H1 (cell line): ENCODE results near the gene MKNK2. TPM values are rescaled to one million over a fixed set of nuclear protein-coding genes. Genes with fewer than 3 reads are reported as not detected.

ENCODE experiments used
- CTCF ChIA-PET: fragments of 300-600 bp; sonication (Branson Sonifier 250); formaldehyde crosslinking; loops from one replicate; lab custom pipeline; 2021; ENCODE audit not compliant: partially characterized antibody; lab: Charles Lee
- POLR2A ChIA-PET: fragments of 300-600 bp; sonication (Branson Sonifier 250); formaldehyde crosslinking; loops from one replicate; lab custom pipeline; 2021; ENCODE audit warnings: inconsistent platforms; ENCODE audit not compliant: partially characterized antibody; lab: Charles Lee
- DNase-seq, 2 experiments: peaks; one replicate each; pipeline versions ENCODE4 v3.0.0 to v3.0.0-alpha.2; 2010 to 2022; ENCODE audit warnings: low spot score in 2 of 2, low read depth in 1 of 2, mixed read lengths in 1 of 2
- FAIRE-seq: peaks from 2 replicates; lab custom pipeline; 2011; peaks lifted over from hg19 to GRCh38; lab: Jason Lieb, UNC
- H2AFZ ChIP-seq: 2 replicates; pipeline ENCODE4 v1.8.1; 2012; ENCODE audit warnings: low read length, inconsistent platforms
- H2AK5ac ChIP-seq: 2 replicates; pipeline ENCODE4 v1.6.1; 2013; ENCODE audit warnings: low read depth, low read length
- H2BK120ac ChIP-seq: replicated peaks from 2 replicates; pipeline ENCODE3; 2013; ENCODE audit warnings: low read depth, low read length, inconsistent platforms
- H2BK12ac ChIP-seq: 2 replicates; pipeline ENCODE4 v1.6.1; 2013; ENCODE audit warnings: low read depth, low read length
- H2BK15ac ChIP-seq: 2 replicates; pipeline ENCODE4 v1.6.1; 2013; ENCODE audit warnings: low read length
- H2BK20ac ChIP-seq: 2 replicates; pipeline ENCODE4 v1.6.1; 2013; ENCODE audit warnings: low read length
- H2BK5ac ChIP-seq: 2 replicates; pipeline ENCODE4 v1.6.1; 2013; ENCODE audit warnings: low read depth, low read length
- H3K14ac ChIP-seq: 2 replicates; pipeline ENCODE4 v1.6.1; 2013; ENCODE audit warnings: inconsistent platforms; ENCODE audit not compliant: insufficient read length
- H3K18ac ChIP-seq: 2 replicates; pipeline ENCODE4 v1.6.1; 2013; ENCODE audit warnings: low read length; ENCODE audit errors: extremely low read depth
- H3K23ac ChIP-seq: 2 replicates; pipeline ENCODE4 v1.6.1; 2013; ENCODE audit warnings: inconsistent platforms; ENCODE audit not compliant: insufficient read length
- H3K23me2 ChIP-seq: 2 replicates; pipeline ENCODE4 v1.6.1; 2013; ENCODE audit warnings: low read depth, low read length
- H3K27ac ChIP-seq: 2 replicates; pipeline ENCODE4 v1.6.1; 2011; ENCODE audit warnings: low read depth, low read length, inconsistent platforms
- H3K27me3 ChIP-seq, 4 experiments: replicated peaks in 1 of 4; 1 replicate in 1 of 4; 2 replicates in 3 of 4; pipeline versions ENCODE4 v1.6.1 to v1.8.1; 2011 to 2013; ENCODE audit warnings: low read length in 3 of 4, mild to moderate bottlenecking in 3 of 4, inconsistent platforms in 2 of 4, mixed read lengths in 2 of 4, moderate library complexity in 1 of 4; ENCODE audit not compliant: control insufficient read depth in 3 of 4, insufficient read depth in 3 of 4; ENCODE audit errors: extremely low read depth in 1 of 4
- H3K36me3 ChIP-seq, 4 experiments: 2 replicates each; pipeline versions ENCODE4 v1.6.1 to v1.8.1; 2011 to 2013; ENCODE audit warnings: mild to moderate bottlenecking in 4 of 4, low read length in 3 of 4, moderate library complexity in 2 of 4, control low read depth in 1 of 4, inconsistent platforms in 1 of 4; ENCODE audit not compliant: insufficient read depth in 4 of 4, control insufficient read depth in 2 of 4
- H3K4ac ChIP-seq: replicated peaks from 2 replicates; pipeline ENCODE3; 2013; ENCODE audit warnings: low read length, low read depth, mixed read lengths, inconsistent platforms; ENCODE audit not compliant: insufficient read length
- H3K4me1 ChIP-seq, 4 experiments: replicated peaks in 1 of 4; 1 replicate in 1 of 4; 2 replicates in 3 of 4; pipeline versions ENCODE4 v1.6.1 to v1.8.1; 2011 to 2013; ENCODE audit warnings: low read length in 3 of 4, inconsistent platforms in 2 of 4, mixed read lengths in 1 of 4; ENCODE audit not compliant: insufficient read depth in 4 of 4, control insufficient read depth in 3 of 4
- H3K4me2 ChIP-seq, 2 experiments: 2 replicates each; pipeline versions ENCODE4 v1.6.1 to v1.8.1; 2011 to 2013; ENCODE audit warnings: low read depth in 2 of 2, low read length in 2 of 2, control low read depth in 1 of 2, inconsistent platforms in 1 of 2, mild to moderate bottlenecking in 1 of 2; ENCODE audit not compliant: insufficient read depth in 1 of 2
- H3K4me3 ChIP-seq, 4 experiments: fragments of 200-600, 300-600 bp in 1 of 4; sonication (generic), shearing (Covaris generic), sonication (Bioruptor Twin) in 1 of 4; 2 replicates each; pipeline versions ENCODE4 v1.5.1 to v1.8.1; 2011 to 2016; ENCODE audit warnings: low read length in 4 of 4, low read depth in 3 of 4, control low read depth in 2 of 4, inconsistent platforms in 2 of 4, mild to moderate bottlenecking in 2 of 4, mixed read lengths in 1 of 4, moderate library complexity in 1 of 4; ENCODE audit not compliant: insufficient read depth in 2 of 4; ENCODE audit errors: extremely low read depth in 1 of 4
- H3K56ac ChIP-seq: replicated peaks from 2 replicates; pipeline ENCODE3; 2013; ENCODE audit warnings: low read depth, mild to moderate bottlenecking, mixed read lengths, low read length, inconsistent platforms; ENCODE audit not compliant: insufficient read length
- H3K79me1 ChIP-seq: 2 replicates; pipeline ENCODE4 v1.6.1; 2013; ENCODE audit warnings: low read depth, low read length, control low read depth
- H3K79me2 ChIP-seq, 2 experiments: 2 replicates each; pipeline versions ENCODE4 v1.6.1 to v1.8.1; 2012 to 2013; ENCODE audit warnings: low read length in 2 of 2, mild to moderate bottlenecking in 2 of 2, inconsistent platforms in 1 of 2; ENCODE audit not compliant: insufficient read depth in 2 of 2, control insufficient read depth in 1 of 2
- H3K9ac ChIP-seq, 4 experiments: replicated peaks in 1 of 4; 1 replicate in 1 of 4; 2 replicates in 3 of 4; pipeline versions ENCODE4 v1.6.1 to v1.8.1; 2011 to 2013; ENCODE audit warnings: low read depth in 3 of 4, low read length in 3 of 4, control low read depth in 2 of 4, mild to moderate bottlenecking in 2 of 4, moderate library complexity in 2 of 4, inconsistent platforms in 1 of 4; ENCODE audit errors: extremely low read depth in 1 of 4
- H3K9me3 ChIP-seq, 2 experiments: 2 replicates each; pipeline versions ENCODE4 v1.6.1 to v1.8.1; 2012 to 2013; ENCODE audit warnings: mild to moderate bottlenecking in 2 of 2, moderate library complexity in 2 of 2, control low read depth in 1 of 2, inconsistent platforms in 1 of 2, low read depth in 1 of 2, low read length in 1 of 2, mixed read lengths in 1 of 2; ENCODE audit not compliant: insufficient read depth in 2 of 2
- H4K20me1 ChIP-seq, 2 experiments: replicated peaks in 1 of 2; 2 replicates each; pipeline versions ENCODE3 to v1.8.1; 2011 to 2013; ENCODE audit warnings: inconsistent platforms in 2 of 2, low read length in 2 of 2, mild to moderate bottlenecking in 1 of 2; ENCODE audit not compliant: insufficient read depth in 2 of 2, control insufficient read depth in 1 of 2
- H4K5ac ChIP-seq: 2 replicates; pipeline ENCODE4 v1.6.1; 2013; ENCODE audit warnings: low read length, low read depth, mixed read lengths, inconsistent platforms; ENCODE audit not compliant: insufficient read length
- H4K8ac ChIP-seq: 2 replicates; pipeline ENCODE4 v1.8.0; 2013; ENCODE audit warnings: mild to moderate bottlenecking, moderate library complexity, low read length, inconsistent platforms; ENCODE audit not compliant: insufficient read depth; ENCODE audit errors: extremely low read depth
- H4K91ac ChIP-seq: replicated peaks from 2 replicates; pipeline ENCODE3; 2013; ENCODE audit warnings: low read length, mixed read lengths, inconsistent platforms; ENCODE audit not compliant: insufficient read length
- SAP30 ChIP-seq: fragments of 300-600 bp; sonication (generic); IDR thresholded peaks from 2 replicates; pipeline ENCODE4 v1.7.1; 2012; ENCODE audit warnings: low read length, moderate library complexity, mild to moderate bottlenecking, inconsistent platforms; ENCODE audit not compliant: insufficient read depth, insufficient replicate concordance
- TAF1 ChIP-seq: IDR thresholded peaks from 2 replicates; pipeline ENCODE4 v1.6.1; 2011; ENCODE audit warnings: mild to moderate bottlenecking, low read depth, low read length
- TAF7 ChIP-seq: optimal IDR thresholded peaks from 2 replicates; pipeline ENCODE3; 2011; ENCODE audit warnings: low read depth, mild to moderate bottlenecking, inconsistent platforms, low read length, moderate library complexity, borderline replicate concordance
- WGBS, 2 experiments: shearing (Covaris generic) in 1 of 2; methylation state at CpG; one replicate each; pipeline versions ENCODE4 v1.1.6 to v1.1.7; 2013 to 2015; ENCODE audit warnings: low lambda C conversion rate in 2 of 2, mixed read lengths in 2 of 2, inconsistent platforms in 1 of 2, low coverage in 1 of 2, missing lambda C conversion rate in 1 of 2; ENCODE audit not compliant: insufficient replicate concordance in 2 of 2, insufficient coverage in 1 of 2, insufficient read length in 1 of 2; ENCODE audit errors: extremely low coverage in 1 of 2, missing lambda C conversion rate in 1 of 2; 5-methylcytosine and 5-hydroxymethylcytosine counted together
- polyA plus RNA-seq, 7 experiments: library from polyadenylated mRNA; depleted of rRNA in 3 of 7; stranded (reverse) in 5 of 7; unstranded in 2 of 7; fragments of >200 nt in 5 of 7; fragments of 200-250 nt in 2 of 7; gene quantifications; 1 replicate in 5 of 7; 2 replicates in 1 of 7; 4 replicates in 1 of 7; pipeline versions ENCODE4 v1.2.1 to v1.2.3, GENCODE V29; 2011 to 2013; ENCODE audit warnings: missing spikeins in 2 of 7, mixed read lengths in 2 of 7
- total RNA-seq: library from RNA; stranded (reverse); fragmentation: NEBNext Ultra II Directional; extraction: Animal tissue kit (Norgen Biotek cat#: 25700); gene quantifications from 2 replicates; pipeline ENCODE4 v1.2.1, GENCODE V29; 2021

The MKNK2 gene
- total and polyA plus RNA-seq, 2 of the 8 experiments (the other 6 are each of a cell fraction or from before 2014, with no cell fraction given), result 163 to 166 TPM

GRCh38 chr19:2058570-2059421 lies 7.8 kb upstream of the MKNK2 start:
- Histone ChIP-seq H3K9me3 (no peaks in the 10 kb centered on the region), H3K14ac (no peak overlapping the region), H4K8ac (peak overlapping the region; percentile 91), H2AFZ (no peak overlapping the region), H4K5ac (peak overlapping the region; percentile 21), H4K91ac (peak overlapping the region; percentile 91), H3K4me2 (no peak overlapping the region), H2BK120ac (peak overlapping the region; percentile 64), H2BK15ac (no peak overlapping the region), H3K9ac (no peak overlapping the region; a peak in 1 of 7 replicates), H3K27me3 (no peaks in the 10 kb centered on the region), H4K20me1 (no peaks in the 10 kb centered on the region), H3K56ac (no peak overlapping the region), H2BK5ac (peak overlapping the region; percentile 87), H3K79me1 (no peaks in the 10 kb centered on the region), H3K18ac (0 out of 2 replicates have a peak overlapping the region, but pooled peaks have one; percentile 9), H3K4ac (no peak overlapping the region), H2AK5ac (peak overlapping the region; percentile 93; the same call in 1 of the 2 replicates), H2BK20ac (no peak overlapping the region), H3K79me2 (no peaks in the 10 kb centered on the region), H3K23ac (no peak overlapping the region), H3K36me3 (no peaks in the 10 kb centered on the region), H2BK12ac (peak overlapping the region; percentile 98), H3K27ac (0 out of 2 replicates have a peak overlapping the region, but pooled peaks have one; percentile 51), H3K4me3 (no peak overlapping the region), H3K4me1 (peaks cover 4 to 32% (median 24%) of the 10 kb centered on the region in 4 experiments), H3K23me2 (peaks cover 5% of the 10 kb centered on the region; the same call in 1 of the 2 replicates)
- 94% methylated on average over 23 of the region's 27 CpGs; no CpG with 5 or more reads in 1 of the 2 experiments for WGBS, 2 experiments
- ChIA-PET POLR2A (interaction anchor here (0.7 to 22.2 kb wide), 9 partner anchors 10 to 211 kb away, joined by 3 to 524 read pairs (median 3); no protein-coding TSS in a partner anchor), CTCF (interaction anchor here (0.5 to 3.2 kb wide), 8 partner anchors 10 to 229 kb away, joined by 3 to 16 read pairs (median 4); no protein-coding TSS in a partner anchor)
- FAIRE-seq, result no peak
- no peak for DNase-seq
- no peak for TF ChIP-seq SAP30
- no peak for TF ChIP-seq TAF7
- TF ChIP-seq TAF1, result no peak
